HG03354 (cell line): ENCODE results near the gene SHROOM1.
"Not testable (repeated sequence)": the region's sequence is repeated elsewhere in the genome, so short reads cannot be mapped to it uniquely, and the experiment has no call there.

Experiments used
- ATAC-seq: cut with Tn5 transposase; IDR thresholded peaks from one replicate; pipeline ENCODE4 v1.9.1; 2021; ENCODE audit warnings: mild to moderate bottlenecking; ENCODE audit not compliant: unreplicated experiment, poor library complexity, severe bottlenecking

SHROOM1 gene, protein sequence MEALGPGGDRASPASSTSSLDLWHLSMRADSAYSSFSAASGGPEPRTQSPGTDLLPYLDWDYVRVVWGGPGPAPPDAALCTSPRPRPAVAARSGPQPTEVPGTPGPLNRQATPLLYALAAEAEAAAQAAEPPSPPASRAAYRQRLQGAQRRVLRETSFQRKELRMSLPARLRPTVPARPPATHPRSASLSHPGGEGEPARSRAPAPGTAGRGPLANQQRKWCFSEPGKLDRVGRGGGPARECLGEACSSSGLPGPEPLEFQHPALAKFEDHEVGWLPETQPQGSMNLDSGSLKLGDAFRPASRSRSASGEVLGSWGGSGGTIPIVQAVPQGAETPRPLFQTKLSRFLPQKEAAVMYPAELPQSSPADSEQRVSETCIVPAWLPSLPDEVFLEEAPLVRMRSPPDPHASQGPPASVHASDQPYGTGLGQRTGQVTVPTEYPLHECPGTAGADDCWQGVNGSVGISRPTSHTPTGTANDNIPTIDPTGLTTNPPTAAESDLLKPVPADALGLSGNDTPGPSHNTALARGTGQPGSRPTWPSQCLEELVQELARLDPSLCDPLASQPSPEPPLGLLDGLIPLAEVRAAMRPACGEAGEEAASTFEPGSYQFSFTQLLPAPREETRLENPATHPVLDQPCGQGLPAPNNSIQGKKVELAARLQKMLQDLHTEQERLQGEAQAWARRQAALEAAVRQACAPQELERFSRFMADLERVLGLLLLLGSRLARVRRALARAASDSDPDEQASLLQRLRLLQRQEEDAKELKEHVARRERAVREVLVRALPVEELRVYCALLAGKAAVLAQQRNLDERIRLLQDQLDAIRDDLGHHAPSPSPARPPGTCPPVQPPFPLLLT

DNA sequence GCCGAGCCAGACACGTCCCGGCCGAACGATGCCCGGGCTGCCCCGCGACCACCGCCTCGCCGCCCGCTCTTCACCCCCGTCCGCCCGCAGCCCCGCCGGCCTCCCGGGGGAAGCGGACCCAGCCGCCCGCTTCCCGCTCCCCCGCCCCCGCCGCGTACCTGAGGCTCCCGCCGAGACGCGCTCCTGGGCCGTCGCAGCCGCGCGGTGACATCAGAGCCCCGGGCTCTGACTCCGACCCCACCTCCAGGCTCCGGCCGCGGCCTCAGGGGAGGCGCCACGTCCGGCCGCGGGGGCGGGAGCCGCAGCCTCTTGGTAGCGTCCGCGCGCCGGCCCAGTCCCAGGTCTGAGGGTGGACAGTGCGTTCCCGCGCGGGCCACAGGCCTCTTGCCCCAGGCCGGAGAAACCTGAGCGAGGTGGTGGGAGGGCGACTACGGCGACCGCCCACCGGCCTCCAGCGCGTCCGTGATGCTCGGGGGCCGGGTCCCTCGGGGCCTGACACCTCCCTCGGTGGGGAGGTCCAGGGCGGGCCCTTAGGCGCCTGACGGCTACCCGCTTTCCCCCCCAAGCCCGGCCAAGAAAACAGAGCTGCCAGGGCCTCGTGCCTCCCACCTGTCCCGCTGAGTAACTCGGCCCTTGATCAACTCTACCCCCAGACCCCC, at the start of gene SHROOM1:
Gene SHROOM1, minus strand, starts transcription at position 212 of the 659 bp plus-strand sequence. CDS start 4,507 bp downstream, outside the sequence.
- peak; percentile 72 for ATAC-seq

DNA sequence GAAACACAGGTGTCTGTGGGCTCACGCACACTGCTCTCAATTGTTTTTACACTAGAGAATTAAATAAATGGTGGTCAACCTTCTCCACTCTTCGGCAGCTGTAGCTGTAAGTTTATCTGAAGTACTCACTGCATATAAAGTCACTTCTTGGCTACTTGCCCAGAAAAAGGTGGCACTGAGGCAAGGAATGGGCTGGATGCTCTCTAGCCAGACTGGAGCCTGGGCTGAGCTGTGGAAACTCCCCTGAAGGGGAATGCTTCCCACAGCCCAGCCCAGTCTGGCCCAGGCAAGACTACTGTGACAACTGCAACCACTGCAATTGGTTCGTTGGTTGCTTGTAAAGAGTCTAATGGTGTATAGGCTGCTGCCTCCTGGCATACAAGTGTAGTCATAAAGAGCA, 47.5 kb upstream of the SHROOM1 start:
- no peak for ATAC-seq

DNA sequence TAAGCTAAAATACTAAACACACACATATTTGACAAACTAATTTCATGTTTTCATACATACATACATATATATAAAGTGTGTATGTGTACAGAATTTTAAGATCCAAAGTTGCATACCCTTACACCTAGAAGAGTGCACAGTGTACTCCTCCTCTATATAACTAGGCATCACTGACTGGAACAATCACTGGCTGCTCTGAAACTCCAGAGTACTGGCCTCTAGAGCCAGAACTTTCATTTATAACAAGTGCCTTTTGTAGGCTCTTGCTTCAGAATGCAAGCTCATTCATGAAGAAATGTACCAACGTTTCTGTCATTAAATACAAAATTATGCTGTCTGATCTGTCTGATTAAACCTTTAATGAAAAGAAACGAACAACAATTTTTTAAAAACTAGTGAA, 47.0 kb upstream of the SHROOM1 start:
- ATAC-seq: no peak

DNA sequence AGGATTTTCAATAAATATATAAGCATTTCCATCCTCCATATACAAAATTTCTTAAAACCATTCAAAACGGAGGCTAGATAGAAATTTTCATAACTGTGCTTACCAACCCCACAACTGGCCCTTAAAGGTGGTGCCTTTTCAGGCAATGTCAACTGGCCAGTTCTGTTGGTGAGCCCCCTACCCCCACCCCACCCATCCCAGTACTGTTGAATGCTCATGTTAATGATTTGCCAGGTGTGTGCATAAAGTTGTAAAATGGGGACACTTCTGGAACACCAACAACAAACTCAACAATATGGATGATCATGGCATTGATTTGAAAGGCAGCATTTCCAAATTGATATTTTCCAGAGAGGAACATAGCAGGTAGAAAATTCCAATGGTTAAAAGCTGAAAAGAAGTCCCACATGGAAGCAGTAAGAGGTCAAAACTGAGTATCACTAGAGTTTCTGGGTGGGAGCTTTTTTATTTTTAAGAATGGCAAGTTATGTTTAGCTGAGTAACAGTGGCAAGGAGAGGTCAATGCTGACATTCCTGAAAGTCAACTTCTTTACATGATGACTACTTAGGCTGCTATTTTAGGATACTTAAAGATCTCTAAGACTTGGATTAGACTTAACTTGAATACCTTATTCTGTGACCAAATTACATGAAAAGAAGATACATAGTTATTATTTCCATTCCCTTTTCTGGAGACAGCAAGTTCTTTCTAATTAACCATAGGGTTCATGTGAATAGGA, 45.7 kb upstream of the SHROOM1 start:
- ATAC-seq: no peak

DNA sequence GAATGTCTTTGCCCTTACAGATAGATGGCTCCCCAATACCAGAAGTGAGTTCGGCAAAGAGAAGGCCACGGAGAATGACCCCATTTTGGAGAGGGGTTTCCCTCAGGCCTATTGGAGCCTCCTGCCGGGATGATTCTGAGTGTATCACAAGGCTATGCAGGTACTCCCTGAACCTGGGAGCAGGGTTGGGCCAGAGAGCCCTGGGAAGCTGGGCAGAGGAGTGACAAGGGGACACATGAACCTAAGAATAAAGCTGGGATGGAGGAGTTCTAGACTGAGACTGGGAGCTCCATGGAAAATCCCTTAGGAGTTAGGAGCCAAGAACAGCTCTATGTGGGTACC, 43.5 kb upstream of the SHROOM1 start:
- ATAC-seq: no peak

DNA sequence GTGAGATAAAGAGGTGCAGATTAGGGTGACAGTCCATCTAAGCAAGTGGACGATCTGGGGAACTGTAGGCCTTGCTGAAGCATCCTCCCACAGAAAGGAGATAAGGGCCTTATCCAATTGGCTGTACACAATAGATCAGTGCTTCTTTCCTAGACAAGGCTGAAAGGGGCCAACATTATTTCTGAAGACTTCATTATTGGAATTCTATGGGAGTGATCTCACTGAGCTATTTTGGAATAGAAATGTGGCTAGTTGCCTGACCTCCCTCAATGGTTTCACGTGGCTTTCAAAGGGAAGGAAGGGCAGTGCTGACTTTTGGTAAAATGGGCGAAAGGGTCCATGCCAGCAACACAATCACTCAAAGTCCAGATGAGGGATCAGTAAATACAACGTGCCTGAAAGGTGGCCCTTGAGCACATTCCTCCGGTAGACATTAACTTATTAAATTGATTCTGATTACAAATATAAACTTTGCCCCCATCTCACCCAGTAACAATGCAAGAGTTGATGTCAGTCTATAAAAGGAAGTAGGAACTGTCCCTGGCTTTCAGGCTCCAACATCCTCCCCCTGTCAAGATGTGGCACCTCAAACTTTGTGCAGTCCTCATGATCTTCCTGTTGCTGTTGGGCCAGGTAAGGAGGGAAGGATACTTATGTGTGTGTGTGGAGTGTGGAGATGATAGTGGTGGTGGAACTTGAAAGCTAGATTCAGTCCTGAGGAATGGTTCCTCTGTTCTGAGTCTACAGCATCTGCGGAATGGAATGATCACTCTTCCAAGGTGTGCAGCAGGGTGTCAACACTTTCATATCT, 42.9 kb upstream of the SHROOM1 start, which contains the start of gene LEAP2:
Gene LEAP2, plus strand, starts transcription at position 550 of the 811 bp plus-strand sequence. Its CDS starts 27 bp downstream, at position 577.
- ATAC-seq: no peak

DNA sequence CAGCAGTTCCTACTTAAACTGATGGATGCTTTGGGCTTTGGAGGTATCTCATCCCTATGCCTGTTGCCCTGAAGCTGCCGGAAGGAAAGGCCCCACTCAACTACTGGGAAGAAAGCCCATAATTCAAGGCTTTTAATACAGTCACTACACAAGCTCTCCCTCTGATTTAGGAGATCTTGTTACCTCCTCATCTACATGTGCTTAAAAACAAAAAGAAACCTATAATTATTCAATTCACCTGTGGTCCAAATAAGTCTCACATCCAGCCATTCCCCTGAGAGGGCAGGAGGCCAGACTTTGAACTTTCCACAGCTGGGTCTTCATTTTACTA, 42.3 kb upstream of the SHROOM1 start:
- ATAC-seq: no peak

DNA sequence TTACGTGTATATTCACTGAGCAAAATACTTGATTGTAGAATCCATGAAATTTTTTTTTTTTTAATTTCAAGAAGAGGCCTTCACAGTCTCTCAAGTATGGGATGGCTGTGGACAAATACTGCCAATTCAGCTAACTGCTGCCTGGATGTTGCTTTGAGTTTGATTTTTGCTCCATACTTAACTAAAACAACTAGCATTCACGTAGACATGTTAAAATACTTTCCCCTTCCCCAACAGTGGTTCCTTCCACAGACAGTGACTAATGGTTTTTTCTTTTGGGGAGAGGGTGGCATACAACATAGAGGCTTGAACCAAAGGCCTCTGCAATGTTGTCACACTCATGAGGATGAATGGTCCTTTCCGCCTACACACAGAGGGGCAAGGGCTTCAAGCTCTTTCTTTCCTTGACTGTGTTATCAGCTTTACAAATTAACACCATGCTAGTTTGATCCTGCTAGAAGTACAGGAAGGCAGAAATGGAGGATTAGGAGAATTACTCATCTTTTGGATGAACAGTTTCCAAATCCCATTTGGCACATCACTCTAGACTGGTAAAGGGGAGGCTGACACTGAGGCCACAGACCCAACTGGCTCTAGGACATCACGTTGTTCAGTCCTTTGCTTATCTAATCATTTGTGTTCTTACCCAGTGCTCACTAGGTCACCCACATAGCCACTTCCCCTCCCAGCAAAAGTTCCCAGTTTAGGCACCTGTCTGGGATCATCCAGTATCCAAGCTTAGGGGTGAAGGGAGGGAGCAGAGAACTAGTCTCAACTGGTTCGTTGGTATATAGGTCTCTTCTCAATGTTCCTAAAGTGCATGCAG, 41.2 kb upstream of the SHROOM1 start:
- no peak for ATAC-seq

DNA sequence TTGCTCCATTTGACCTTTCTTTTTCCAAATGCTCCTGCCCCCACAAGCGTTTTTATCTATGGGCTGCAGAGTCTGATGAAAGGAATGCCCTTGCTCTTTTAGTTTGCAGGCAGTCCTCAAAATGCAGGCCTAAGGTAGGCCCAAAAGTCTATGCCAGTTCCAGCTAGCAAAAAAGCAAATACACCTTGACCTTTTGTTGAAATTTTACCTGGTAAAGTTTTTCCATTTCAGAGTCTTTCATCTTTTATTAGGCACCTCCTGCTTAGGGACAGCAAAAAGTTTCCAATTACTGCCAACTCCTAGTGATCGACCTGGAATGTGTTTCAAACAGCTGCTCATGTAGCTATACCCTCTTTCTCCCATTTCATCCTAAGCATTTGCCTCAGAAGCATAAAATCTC, 40.4 kb upstream of the SHROOM1 start:
- no peak for ATAC-seq

DNA sequence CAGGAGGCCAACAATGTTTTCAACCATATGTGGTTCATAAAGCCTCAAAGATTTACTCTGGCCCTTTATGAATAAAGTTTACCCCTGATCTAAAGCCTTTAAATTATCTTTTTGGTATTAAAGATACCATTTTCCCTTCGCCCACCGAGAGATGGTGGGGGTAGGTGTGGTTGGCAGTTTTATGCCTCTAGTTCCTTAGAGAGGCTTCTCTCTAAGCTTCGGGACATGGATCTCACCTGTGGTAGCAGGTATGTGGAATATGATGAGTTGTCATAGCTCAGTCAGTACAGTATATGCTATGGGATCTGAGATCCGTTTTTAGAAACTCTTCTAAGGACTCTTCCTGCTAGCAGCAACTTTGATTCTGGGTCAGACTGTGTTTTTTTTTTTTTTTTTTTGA, 38.3 kb upstream of the SHROOM1 start:
- no peak for ATAC-seq

DNA sequence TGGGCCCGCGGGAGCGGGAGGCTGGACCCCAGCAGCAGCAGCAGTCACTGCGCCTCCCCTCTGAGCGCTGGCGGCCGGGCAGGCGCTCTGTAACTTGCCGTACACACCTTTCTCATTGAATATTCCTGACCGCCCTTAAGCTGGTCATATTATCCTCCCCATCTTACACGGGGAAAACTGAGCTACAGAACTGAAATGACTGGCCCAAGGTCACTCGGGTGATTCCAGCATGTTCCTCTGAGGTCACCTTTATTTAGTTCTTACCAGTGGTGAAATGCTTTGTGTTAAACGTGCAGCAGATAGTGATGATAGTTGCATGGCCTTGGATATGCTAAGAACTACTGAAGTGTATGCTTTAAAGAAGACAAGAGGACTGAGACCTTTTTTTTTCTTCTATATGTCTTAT, 36.6 kb upstream of the SHROOM1 start:
- ATAC-seq: peak; percentile 39

DNA sequence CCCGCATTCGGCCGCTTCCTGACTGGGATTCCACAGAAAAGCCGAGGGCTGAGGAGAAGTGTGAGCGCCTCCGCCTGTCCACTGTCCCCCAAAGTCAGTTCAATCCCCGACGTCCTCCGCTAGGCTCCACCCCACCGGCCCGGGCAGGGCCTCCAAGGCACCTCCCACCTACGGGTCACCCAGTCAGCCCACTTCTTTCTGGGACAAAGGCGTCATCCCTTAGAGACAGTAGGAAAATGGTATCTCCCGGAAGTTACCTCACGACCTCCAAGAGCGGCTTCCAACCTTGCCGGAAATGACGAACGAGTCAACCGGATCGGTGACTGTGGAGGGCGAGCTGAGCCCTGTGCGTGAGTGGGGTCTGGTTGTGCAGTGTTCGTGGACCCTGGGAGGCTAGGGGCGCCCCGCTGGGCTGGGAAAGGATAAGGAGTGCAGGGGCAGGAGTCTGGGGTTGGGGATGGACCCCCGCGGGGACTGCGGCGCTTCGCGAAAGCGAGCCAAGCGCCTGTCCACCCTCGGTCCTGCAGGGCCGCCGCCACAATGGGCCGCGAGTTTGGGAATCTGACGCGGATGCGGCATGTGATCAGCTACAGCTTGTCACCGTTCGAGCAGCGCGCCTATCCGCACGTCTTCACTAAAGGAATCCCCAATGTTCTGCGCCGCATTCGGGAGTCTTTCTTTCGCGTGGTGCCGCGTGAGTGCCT, 36.0 kb upstream of the SHROOM1 start, which contains the start of the genes GDF9 and UQCRQ:
Gene GDF9, minus strand, starts transcription at position 128 of the 704 bp plus-strand sequence. CDS start 1,936 bp downstream, outside the sequence.
Gene UQCRQ, plus strand, starts transcription at position 301 of the 704 bp plus-strand sequence. Its CDS starts 240 bp downstream, at position 541.
- ATAC-seq: peak; percentile 99

DNA sequence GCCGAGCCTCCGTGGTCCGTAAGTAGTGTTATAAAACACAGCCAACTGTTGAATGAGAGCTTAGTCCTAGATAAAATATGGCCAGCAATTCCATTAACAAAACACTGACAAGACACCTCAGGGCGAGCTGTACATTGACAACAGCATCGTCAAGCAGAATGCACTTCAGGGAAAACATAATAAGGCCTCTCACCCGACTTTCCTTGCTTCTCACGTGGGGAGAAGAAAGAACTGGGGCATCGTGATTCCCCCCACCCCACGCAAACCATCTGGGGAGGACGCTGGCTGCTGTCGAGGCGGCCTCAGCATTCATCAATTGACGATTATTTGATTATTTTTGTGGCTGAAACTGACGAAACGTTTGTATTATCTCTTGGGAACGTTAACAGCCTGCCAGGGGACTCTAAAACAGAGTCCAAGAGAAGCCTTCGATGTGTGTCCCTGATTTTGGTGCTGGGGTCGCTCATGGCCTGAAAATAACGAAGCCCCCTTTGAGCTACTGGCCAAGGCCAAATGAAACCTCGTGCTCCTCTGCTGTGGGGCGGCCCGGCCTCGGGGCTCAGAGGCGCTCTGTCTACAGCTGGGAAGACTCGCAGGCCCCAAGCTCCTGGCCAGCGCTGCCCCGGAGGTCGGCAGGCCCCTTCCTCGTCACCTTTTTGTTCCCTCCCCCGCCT, 35.4 kb upstream of the SHROOM1 start:
- peak; percentile 27 for ATAC-seq

DNA sequence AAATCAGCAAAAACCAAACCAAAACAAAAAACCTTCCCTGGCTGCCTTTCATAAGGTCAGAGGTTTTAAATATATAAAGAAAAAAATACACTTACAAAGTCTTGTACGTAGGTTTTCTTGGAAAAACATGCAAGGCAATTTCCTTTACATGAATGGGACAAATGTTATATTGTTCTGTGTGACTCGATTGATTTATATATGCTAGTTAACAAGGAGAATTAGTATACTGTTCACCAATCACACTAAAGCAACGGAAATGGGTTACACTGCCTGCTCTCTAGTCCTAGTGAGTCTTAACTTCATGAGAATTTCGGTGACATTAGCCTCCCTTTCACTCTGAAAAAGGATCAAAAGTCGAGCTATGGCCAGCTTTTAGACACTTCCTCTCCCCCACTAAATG, 30.3 kb upstream of the SHROOM1 start:
- no peak for ATAC-seq

DNA sequence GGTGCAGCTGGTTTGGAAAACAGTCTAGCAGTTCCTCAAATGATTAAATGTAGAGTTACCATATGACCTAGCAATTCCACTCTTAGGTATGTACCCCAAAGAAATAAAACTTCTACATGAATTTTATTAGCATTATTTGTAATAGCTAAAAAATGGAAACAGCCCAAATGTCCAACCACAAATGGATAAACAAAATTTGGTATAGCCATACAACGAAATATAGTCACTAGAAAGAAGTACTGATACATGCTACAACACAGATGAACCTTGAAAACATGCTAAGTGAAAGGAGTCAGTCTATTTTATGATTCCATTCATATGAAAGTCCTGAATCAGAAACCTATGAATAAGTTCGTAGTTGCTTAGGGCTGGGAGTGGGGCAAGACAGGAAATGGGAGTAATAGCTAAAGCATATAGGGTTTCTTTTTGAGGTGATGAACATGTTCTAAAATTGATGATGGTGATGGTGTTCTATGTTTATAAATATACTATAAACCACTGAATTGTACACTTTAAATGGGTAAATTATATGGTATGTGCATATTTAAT, 29.5 kb upstream of the SHROOM1 start:
- ATAC-seq: no peak

DNA sequence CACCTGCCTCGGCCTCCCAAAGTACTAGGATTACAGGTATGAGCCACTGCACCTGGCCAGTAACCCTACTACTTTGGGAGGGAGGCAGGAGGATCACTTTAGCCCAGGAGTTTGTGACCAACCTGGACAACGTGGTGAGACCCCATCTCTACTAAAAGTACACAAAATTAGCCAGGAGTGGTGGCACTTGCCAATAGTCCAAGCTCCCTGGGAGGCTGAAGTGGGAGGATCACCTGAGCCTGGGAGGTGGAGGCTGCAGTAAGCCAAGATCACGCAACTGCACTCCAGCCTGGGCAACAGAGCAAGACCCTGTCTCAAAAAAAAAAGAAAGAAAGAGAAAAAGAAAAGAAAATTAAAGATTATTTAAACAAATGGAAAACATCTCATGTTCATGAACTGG, 25.6 kb upstream of the SHROOM1 start:
- ATAC-seq: no peak

DNA sequence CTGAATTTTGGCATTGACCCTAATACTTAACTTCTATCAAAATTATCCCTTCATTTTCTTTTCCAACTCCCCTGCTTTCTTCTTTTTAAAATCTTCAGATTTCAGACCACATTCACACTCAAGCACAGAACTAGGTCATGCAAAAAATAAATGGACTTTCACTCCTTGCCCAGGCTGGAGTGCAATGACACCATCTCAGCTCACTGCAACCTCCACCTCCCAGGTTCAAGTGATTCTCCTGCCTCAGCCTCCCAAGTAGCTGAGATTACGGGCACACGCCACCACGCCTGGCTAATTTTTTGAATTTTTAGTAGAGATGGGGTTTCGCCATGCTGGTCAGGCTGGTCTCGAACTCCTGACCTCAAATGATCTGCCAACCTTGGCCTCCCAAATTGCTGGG, 24.5 kb upstream of the SHROOM1 start:
- ATAC-seq: not testable (repeated sequence)
